Transverse colon (tissue), 4 donors: ENCODE measurements around the gene PHACTR3.

Experiments used
- EP300 ChIP-seq: sonication (generic); formaldehyde crosslinking; IDR thresholded peaks from one replicate; pipeline ENCODE4 v1.6.1; 2017; ENCODE audit warnings: antibody characterized with exemption, low read depth
- POLR2A ChIP-seq: fragments of 450-650 bp; IDR thresholded peaks from one replicate; pipeline ENCODE4 v1.6.1; 2016; ENCODE audit warnings: antibody characterized with exemption, mild to moderate bottlenecking, moderate library complexity
- POLR2AphosphoS5 ChIP-seq, 3 donors: sonication (generic); formaldehyde crosslinking; IDR thresholded peaks; one replicate each; pipeline ENCODE4 v1.6.1; 2016; ENCODE audit warnings: antibody characterized with exemption in 3 of 3
- TF ChIP-seq, protein P1 (sequence below), 5 experiments: fragments of 200-600 bp in 3 of 5; fragments of 450-650 bp in 2 of 5; sonication (generic) in 3 of 5; IDR thresholded peaks; 1 replicate in 2 of 5; 2 replicates in 3 of 5; pipeline ENCODE4 v1.5.1; 2016 to 2017; ENCODE audit warnings: antibody characterized with exemption in 5 of 5, inconsistent platforms in 3 of 5, mild to moderate bottlenecking in 2 of 5, moderate library complexity in 1 of 5

DNA sequence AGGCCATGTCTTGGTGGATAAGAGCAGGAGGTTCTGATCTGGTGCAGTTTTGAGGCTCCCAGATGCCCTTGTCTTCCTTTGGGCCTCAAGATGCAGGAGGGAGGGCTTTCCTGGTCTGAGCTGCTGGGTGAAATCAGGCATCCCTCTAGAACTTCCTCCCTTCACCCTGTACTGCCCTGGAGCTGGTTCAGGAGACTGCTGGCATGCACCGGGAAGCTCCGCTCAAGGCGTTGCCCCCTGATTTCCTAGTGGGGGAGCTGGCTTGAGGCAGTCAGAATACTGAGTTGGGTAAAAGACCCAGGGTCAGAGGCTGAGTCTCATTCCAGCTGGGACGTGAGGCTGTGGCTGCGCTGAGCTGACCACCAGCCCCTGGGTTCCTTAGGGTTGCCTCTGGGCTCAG is 12.0 kb downstream of the PHACTR3 start:
- TF ChIP-seq, protein P1, sequence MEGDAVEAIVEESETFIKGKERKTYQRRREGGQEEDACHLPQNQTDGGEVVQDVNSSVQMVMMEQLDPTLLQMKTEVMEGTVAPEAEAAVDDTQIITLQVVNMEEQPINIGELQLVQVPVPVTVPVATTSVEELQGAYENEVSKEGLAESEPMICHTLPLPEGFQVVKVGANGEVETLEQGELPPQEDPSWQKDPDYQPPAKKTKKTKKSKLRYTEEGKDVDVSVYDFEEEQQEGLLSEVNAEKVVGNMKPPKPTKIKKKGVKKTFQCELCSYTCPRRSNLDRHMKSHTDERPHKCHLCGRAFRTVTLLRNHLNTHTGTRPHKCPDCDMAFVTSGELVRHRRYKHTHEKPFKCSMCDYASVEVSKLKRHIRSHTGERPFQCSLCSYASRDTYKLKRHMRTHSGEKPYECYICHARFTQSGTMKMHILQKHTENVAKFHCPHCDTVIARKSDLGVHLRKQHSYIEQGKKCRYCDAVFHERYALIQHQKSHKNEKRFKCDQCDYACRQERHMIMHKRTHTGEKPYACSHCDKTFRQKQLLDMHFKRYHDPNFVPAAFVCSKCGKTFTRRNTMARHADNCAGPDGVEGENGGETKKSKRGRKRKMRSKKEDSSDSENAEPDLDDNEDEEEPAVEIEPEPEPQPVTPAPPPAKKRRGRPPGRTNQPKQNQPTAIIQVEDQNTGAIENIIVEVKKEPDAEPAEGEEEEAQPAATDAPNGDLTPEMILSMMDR (IDR thresholded peaks at IDR 0.05): no peak
- no peak for TF ChIP-seq POLR2AphosphoS5 (IDR thresholded peaks at IDR 0.05)
- no peak for TF ChIP-seq POLR2A
- no peak for TF ChIP-seq EP300
